ENCODE data around the gene SETD1B. TPM values are rescaled to one million over a fixed set of nuclear protein-coding genes. Genes with fewer than 3 reads are reported as not detected.

SETD1B gene
- total RNA-seq (60.6 and 61.4 TPM in 2 replicates), polyA plus RNA-seq (7.3 and 7.9 TPM in 2 replicates), polyA minus RNA-seq (12.7 and 28.8 TPM in 2 replicates)
- total RNA-seq (2013) = 5.2 TPM

DNA sequence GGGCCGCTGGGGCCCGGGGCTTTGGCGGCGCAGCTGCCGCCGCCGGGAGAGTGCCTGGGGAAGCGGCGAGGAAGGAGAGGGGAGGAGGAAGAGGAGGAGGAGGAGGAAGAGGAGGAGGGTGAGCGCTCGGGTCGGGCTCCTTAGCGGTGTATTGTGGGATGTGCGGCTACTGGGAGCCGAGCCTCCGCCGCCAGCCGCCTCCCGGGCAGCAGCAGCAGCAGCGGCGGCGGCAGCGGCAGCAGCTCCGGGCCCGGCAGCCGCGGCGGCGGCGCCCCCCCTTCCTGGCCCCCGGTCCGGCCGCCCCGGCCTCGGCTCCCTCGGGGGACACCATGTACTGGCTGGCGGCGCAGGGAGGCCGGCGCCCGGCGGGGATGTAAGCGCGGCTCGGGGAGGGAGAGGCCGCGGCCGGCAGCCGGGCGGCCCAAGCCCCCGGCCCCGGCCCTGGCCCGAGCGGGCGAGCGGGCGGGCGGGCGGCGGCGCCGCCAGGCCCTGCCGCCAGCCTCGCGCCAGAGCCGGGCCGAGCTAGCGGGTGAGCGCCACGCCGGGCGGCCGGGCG, at the start of gene SETD1B:
Gene SETD1B, plus strand, starts transcription at position 149 of the 556 bp plus-strand sequence. CDS start 729 bp downstream, outside the sequence.
- H3K9me3 Mint-ChIP-seq (ENCODE audit: insufficient read depth) = no peaks in the 10 kb centered on the region
- peak within 1 kb of the TSS; percentile 85 for H3K9ac ChIP-seq (ENCODE audit: low read length)
- H3K27me3 ChIP-seq (replicated peaks in 1 of 4; ENCODE audit: control extremely low read depth in 1 of 4, control insufficient read depth in 3 of 4, insufficient read depth in 4 of 4, low read length in 3 of 4) = no peaks in the 10 kb centered on the region
- peaks cover 66% of the 10 kb centered on the region for H3K79me2 ChIP-seq (ENCODE audit: control insufficient read depth, insufficient read depth, low read length)
- CTCF ChIA-PET = interaction anchor here (32.7 to 33.5 kb wide), 2 partner anchors 1 to 16 kb away, joined by 1947 read pairs; partner anchors contain the start of genes RHOF and SETD1B
- H3K27ac ChIP-seq (ENCODE audit: low read length in 2 of 2) = peak within 1 kb of the TSS; percentile 97
- H2AFZ ChIP-seq (ENCODE audit: insufficient read depth, low read depth, low read length, poor library complexity, severe bottlenecking) = peak within 1 kb of the TSS; percentile 90
- H3K27me3 Mint-ChIP-seq = no peaks in the 10 kb centered on the region
- H3K4me2 ChIP-seq (replicated peaks; ENCODE audit: low read depth, low read length, poor library complexity, severe bottlenecking) = peak within 1 kb of the TSS; percentile 94
- H3K4me3 Mint-ChIP-seq = peak within 1 kb of the TSS; percentile 97
- peak within 1 kb of the TSS; percentile 79 to 95 (median 89) for H3K4me3 ChIP-seq (ENCODE audit: control extremely low read depth in 1 of 5, extremely low read depth in 1 of 5, insufficient read depth in 1 of 5, low read depth in 2 of 5, low read length in 4 of 5)
- TF ChIP-seq EZH2 (IDR thresholded peaks at IDR 0.05; ENCODE audit: borderline replicate concordance, insufficient read depth, low read depth, low read length, poor library complexity, severe bottlenecking) (no peak), CTCF (IDR thresholded peaks at IDR 0.05) (no peak)
- POLR2A ChIA-PET = interaction anchor here (0.6 to 13.7 kb wide), 7 partner anchors 8 to 462 kb away, joined by 4 to 267 read pairs (median 5); partner anchors contain the start of gene RHOF
- intact Hi-C loops (cut with micrococcal nuclease) = loop anchor here (1.0 to 10.0 kb wide), 6 partner anchors 7 to 701 kb away; partner anchors contain the start of gene ZCCHC8
- H3K9me3 ChIP-seq (ENCODE audit: control extremely low read depth in 1 of 3, control insufficient read depth in 2 of 3, insufficient read depth in 1 of 3, low read length in 2 of 3) = no peaks in the 10 kb centered on the region
- peak within 1 kb of the TSS; percentile 99 for H3K27ac Mint-ChIP-seq
- ATAC-seq (ENCODE audit: low read depth) (peak; percentile 3), DNase-seq (peak; percentile 77)
- WGBS (ENCODE audit: insufficient coverage) = under 1% methylated on average over 74 of the region's 74 CpGs
- peaks cover 0 to 29% of the 10 kb centered on the region in 2 experiments for H3K36me3 ChIP-seq (replicated peaks in 1 of 2; ENCODE audit: control extremely low read depth in 1 of 2, control insufficient read depth in 1 of 2, extremely low read depth in 1 of 2, insufficient read depth in 2 of 2, low read length in 1 of 2)
- H4K20me1 ChIP-seq (ENCODE audit: control insufficient read depth, insufficient read depth, low read length, poor library complexity, severe bottlenecking) = peaks cover 27% of the 10 kb centered on the region
- peaks cover 43% of the 10 kb centered on the region for H3K4me1 Mint-ChIP-seq
- peaks cover 32 to 48% of the 10 kb centered on the region in 2 donors for H3K4me1 ChIP-seq (ENCODE audit: control insufficient read depth in 2 of 2, insufficient read depth in 2 of 2, low read length in 2 of 2)

- H2AFZ ChIP-seq (ENCODE audit: insufficient read depth, low read depth, low read length, poor library complexity, severe bottlenecking) = no peak overlapping the region
- no peaks in the 10 kb centered on the region for H4K20me1 ChIP-seq (ENCODE audit: control insufficient read depth, insufficient read depth, low read length, poor library complexity, severe bottlenecking)
- ATAC-seq (ENCODE audit: low read depth) (no peak), DNase-seq (no peak)
- ChIA-PET CTCF (no interaction called here), POLR2A (interaction anchor here (0.6 kb wide), 1 partner anchor 14 kb away, joined by 7 read pairs; no protein-coding TSS in a partner anchor)
- no peaks in the 10 kb centered on the region for H3K36me3 ChIP-seq (replicated peaks in 1 of 2; ENCODE audit: control extremely low read depth in 1 of 2, control insufficient read depth in 1 of 2, extremely low read depth in 1 of 2, insufficient read depth in 2 of 2, low read length in 1 of 2)
- H3K4me1 ChIP-seq (ENCODE audit: control insufficient read depth in 2 of 2, insufficient read depth in 2 of 2, low read length in 2 of 2) = no peaks in the 10 kb centered on the region
- H3K9ac ChIP-seq (ENCODE audit: low read length) = no peak overlapping the region
- WGBS (ENCODE audit: insufficient coverage) = 98% methylated on average over 11 of the region's 11 CpGs
- Mint-ChIP-seq H3K4me1 (peaks cover 5% of the 10 kb centered on the region), H3K4me3 (no peak overlapping the region), H3K27ac (no peak overlapping the region), H3K9me3 (ENCODE audit: insufficient read depth) (no peaks in the 10 kb centered on the region), H3K27me3 (no peaks in the 10 kb centered on the region)
- H3K27me3 ChIP-seq (replicated peaks in 1 of 4; ENCODE audit: control extremely low read depth in 1 of 4, control insufficient read depth in 3 of 4, insufficient read depth in 4 of 4, low read length in 3 of 4) = no peaks in the 10 kb centered on the region
- no peaks in the 10 kb centered on the region for H3K79me2 ChIP-seq (ENCODE audit: control insufficient read depth, insufficient read depth, low read length)
- H3K4me2 ChIP-seq (replicated peaks; ENCODE audit: low read depth, low read length, poor library complexity, severe bottlenecking) = no peak overlapping the region
- H3K9me3 ChIP-seq (ENCODE audit: control extremely low read depth in 1 of 3, control insufficient read depth in 2 of 3, insufficient read depth in 1 of 3, low read length in 2 of 3) = no peaks in the 10 kb centered on the region
- no peak overlapping the region for H3K27ac ChIP-seq (ENCODE audit: low read length in 2 of 2)
- no peak overlapping the region for H3K4me3 ChIP-seq (ENCODE audit: control extremely low read depth in 1 of 5, extremely low read depth in 1 of 5, insufficient read depth in 1 of 5, low read depth in 2 of 5, low read length in 4 of 5)
- TF ChIP-seq EZH2 (IDR thresholded peaks at IDR 0.05; ENCODE audit: borderline replicate concordance, insufficient read depth, low read depth, low read length, poor library complexity, severe bottlenecking) (no peak), CTCF (IDR thresholded peaks at IDR 0.05) (no peak)
- intact Hi-C loops (cut with micrococcal nuclease) = no loop called here
These were observed 49.0 kb upstream of the SETD1B start for GRCh38 chr12:121754836-121755235.
